IPS-20b (cell line): ENCODE measurements around the gene TBC1D20.
"Not testable (repeated sequence)": the region's sequence is repeated elsewhere in the genome, so short reads cannot be mapped to it uniquely, and the experiment has no call there.

ENCODE experiments used
- H3K27ac ChIP-seq: one replicate; pipeline ENCODE4 v1.5.1; 2013; ENCODE audit warnings: low read length
- H3K27me3 ChIP-seq: 2 replicates; pipeline ENCODE4 v1.6.1; 2013; ENCODE audit warnings: mild to moderate bottlenecking, low read length, inconsistent platforms; ENCODE audit not compliant: insufficient read depth
- H3K36me3 ChIP-seq: 2 replicates; pipeline ENCODE4 v1.6.1; 2013; ENCODE audit warnings: low read depth, mild to moderate bottlenecking, inconsistent platforms, low read length, moderate library complexity; ENCODE audit not compliant: insufficient read depth
- H3K4me1 ChIP-seq: 2 replicates; pipeline ENCODE4 v1.6.1; 2013; ENCODE audit warnings: mild to moderate bottlenecking, control low read depth, inconsistent platforms, low read length, moderate library complexity; ENCODE audit not compliant: insufficient read depth
- H3K4me3 ChIP-seq: 2 replicates; pipeline ENCODE4 v1.5.1; 2013; ENCODE audit warnings: mild to moderate bottlenecking, low read length, inconsistent platforms
- H3K9ac ChIP-seq: 2 replicates; pipeline ENCODE4 v1.6.1; 2013; ENCODE audit warnings: low read depth, mild to moderate bottlenecking, inconsistent platforms, low read length, moderate library complexity
- H3K9me3 ChIP-seq: 2 replicates; pipeline ENCODE4 v1.6.1; 2013; ENCODE audit warnings: mild to moderate bottlenecking, low read depth, low read length, inconsistent platforms; ENCODE audit not compliant: insufficient read depth

TBC1D20 gene

GRCh38 chr20:462199-462991 is at the start of gene TBC1D20:
Gene TBC1D20, minus strand, starts transcription at chr20:462533. Its CDS starts 128 bp downstream, at chr20:462405.
- Histone ChIP-seq H3K4me1 (peaks cover 3% of the 10 kb centered on the region; the same call in 1 of the 2 replicates), H3K27ac (no peak within 1 kb of the TSS), H3K27me3 (peaks cover 35% of the 10 kb centered on the region), H3K9me3 (peaks cover 3% of the 10 kb centered on the region; the same call in 1 of the 2 replicates), H3K9ac (peak within 1 kb of the TSS; percentile 78; the same call in 1 of the 2 replicates), H3K4me3 (peak within 1 kb of the TSS; percentile 91), H3K36me3 (no peaks in the 10 kb centered on the region)

- H3K9me3 ChIP-seq, H3K9ac ChIP-seq, H3K4me3 ChIP-seq, H3K27me3 ChIP-seq, H3K4me1 ChIP-seq, H3K27ac ChIP-seq: not testable (repeated sequence)
- peaks cover 52% of the 10 kb centered on the region for H3K36me3 ChIP-seq
These were observed 48.2 kb upstream of the TBC1D20 start for GRCh38 chr20:510328-511057.

GRCh38 chr20:508364-508787 is 46.0 kb upstream of the TBC1D20 start:
- not testable (repeated sequence) for H3K27ac ChIP-seq, H3K4me3 ChIP-seq, H3K9ac ChIP-seq, H3K27me3 ChIP-seq, H3K9me3 ChIP-seq, H3K4me1 ChIP-seq
- H3K36me3 ChIP-seq, result peaks cover 63% of the 10 kb centered on the region

- H3K4me1 ChIP-seq, result no peaks in the 10 kb centered on the region
- H3K27ac ChIP-seq, result no peak overlapping the region
- H3K27me3 ChIP-seq, result no peaks in the 10 kb centered on the region
- no peaks in the 10 kb centered on the region for H3K9me3 ChIP-seq
- H3K9ac ChIP-seq, result no peak overlapping the region
- no peak overlapping the region for H3K4me3 ChIP-seq
- peaks cover 68% of the 10 kb centered on the region for H3K36me3 ChIP-seq
These were observed 45.5 kb upstream of the TBC1D20 start for GRCh38 chr20:507761-508332.

- Histone ChIP-seq H3K36me3 (peaks cover 75% of the 10 kb centered on the region), H3K9ac (no peak overlapping the region), H3K4me3 (no peak overlapping the region), H3K4me1 (no peaks in the 10 kb centered on the region), H3K9me3 (no peaks in the 10 kb centered on the region), H3K27ac (no peak overlapping the region), H3K27me3 (no peaks in the 10 kb centered on the region)
These were observed 44.8 kb upstream of the TBC1D20 start for GRCh38 chr20:507006-507758.

- Histone ChIP-seq H3K27me3 (no peaks in the 10 kb centered on the region), H3K27ac (no peak overlapping the region), H3K9ac (no peak overlapping the region), H3K9me3 (no peaks in the 10 kb centered on the region), H3K36me3 (peaks cover 90% of the 10 kb centered on the region), H3K4me1 (no peaks in the 10 kb centered on the region), H3K4me3 (no peak overlapping the region)
These were observed 42.3 kb upstream of the TBC1D20 start for GRCh38 chr20:504632-505075.

- H3K27ac ChIP-seq, result no peak overlapping the region
- H3K9me3 ChIP-seq, result no peaks in the 10 kb centered on the region
- no peaks in the 10 kb centered on the region for H3K27me3 ChIP-seq
- no peaks in the 10 kb centered on the region for H3K4me1 ChIP-seq
- peaks cover 90% of the 10 kb centered on the region for H3K36me3 ChIP-seq
- H3K4me3 ChIP-seq, result no peak overlapping the region
- no peak overlapping the region for H3K9ac ChIP-seq
These were observed 40.9 kb upstream of the TBC1D20 start for GRCh38 chr20:503048-503737.

- no peaks in the 10 kb centered on the region for H3K9me3 ChIP-seq
- peaks cover 95% of the 10 kb centered on the region for H3K36me3 ChIP-seq
- H3K9ac ChIP-seq, result no peak overlapping the region
- no peak overlapping the region for H3K4me3 ChIP-seq
- H3K27ac ChIP-seq, result no peak overlapping the region
- H3K27me3 ChIP-seq, result no peaks in the 10 kb centered on the region
- H3K4me1 ChIP-seq, result no peaks in the 10 kb centered on the region
These were observed 35.6 kb upstream of the TBC1D20 start for GRCh38 chr20:497979-498378.

- H3K27ac ChIP-seq, result no peak overlapping the region
- no peaks in the 10 kb centered on the region for H3K27me3 ChIP-seq
- H3K9ac ChIP-seq, result no peak overlapping the region
- no peaks in the 10 kb centered on the region for H3K4me1 ChIP-seq
- H3K36me3 ChIP-seq, result peaks cover 96% of the 10 kb centered on the region
- no peak overlapping the region for H3K4me3 ChIP-seq
- H3K9me3 ChIP-seq, result no peaks in the 10 kb centered on the region
These were observed 33.9 kb upstream of the TBC1D20 start for GRCh38 chr20:496126-496696.

- Histone ChIP-seq H3K27ac (no peak overlapping the region), H3K27me3 (no peaks in the 10 kb centered on the region), H3K9ac (no peak overlapping the region), H3K9me3 (no peaks in the 10 kb centered on the region), H3K4me1 (no peaks in the 10 kb centered on the region), H3K36me3 (peaks cover 96% of the 10 kb centered on the region), H3K4me3 (no peak overlapping the region)
These were observed 29.8 kb upstream of the TBC1D20 start for GRCh38 chr20:492159-492558.
